CD4-positive, alpha-beta T cell (primary cell): ENCODE data around the gene NTN4. TPM values are rescaled to one million over a fixed set of nuclear protein-coding genes. Genes with fewer than 3 reads are reported as not detected.

Experiments
- ATAC-seq: fragments of 200-7000 bp; cut with Tn5 transposase; one replicate; pipeline ENCODE4 v1.10.0; 2022; ENCODE audit warnings: mild to moderate bottlenecking; ENCODE audit not compliant: poor library complexity
- CTCF ChIA-PET: fragments of 350-600 bp; sonication (Branson Sonifier 250); formaldehyde crosslinking; loops from one replicate; lab custom pipeline; 2021; ENCODE audit warnings: antibody characterized with exemption, inconsistent platforms; lab: Charles Lee
- POLR2A ChIA-PET: fragments of 350-600 bp; sonication (Branson Sonifier 250); formaldehyde crosslinking; loops from one replicate; lab custom pipeline; 2021; ENCODE audit warnings: antibody characterized with exemption, inconsistent platforms; lab: Charles Lee
- DNase-seq, 14 experiments: peaks; one replicate each; pipeline ENCODE4 v3.0.0-alpha.2; 2013 to 2020; ENCODE audit warnings: mixed read lengths in 2 of 14
- H3K27ac ChIP-seq, 2 donors: one replicate each; pipeline versions ENCODE4 v1.5.1 to v1.7.0; 2013; ENCODE audit warnings: low read length in 2 of 2, low read depth in 1 of 2, mild to moderate bottlenecking in 1 of 2
- H3K27me3 ChIP-seq, 2 experiments: 1 replicate in 1 of 2; 2 replicates in 1 of 2; pipeline versions ENCODE4 v1.6.1 to v1.7.0; 2013; ENCODE audit warnings: low read length in 2 of 2, control low read depth in 1 of 2, mild to moderate bottlenecking in 1 of 2, moderate library complexity in 1 of 2; ENCODE audit not compliant: insufficient read depth in 2 of 2, control insufficient read depth in 1 of 2
- H3K36me3 ChIP-seq: one replicate; pipeline ENCODE4 v1.6.1; 2013; ENCODE audit warnings: low read length, control low read depth; ENCODE audit not compliant: insufficient read depth
- H3K4me1 ChIP-seq: one replicate; pipeline ENCODE4 v1.6.1; 2013; ENCODE audit warnings: low read length, control low read depth; ENCODE audit not compliant: insufficient read depth
- H3K4me3 ChIP-seq: one replicate; pipeline ENCODE4 v1.5.1; 2013; ENCODE audit warnings: mild to moderate bottlenecking, low read length, moderate library complexity
- H3K9me3 ChIP-seq, 2 experiments: 1 replicate in 1 of 2; 2 replicates in 1 of 2; pipeline versions ENCODE4 v1.6.1 to v1.7.0; 2013; ENCODE audit warnings: low read length in 2 of 2, mild to moderate bottlenecking in 2 of 2, control low read depth in 1 of 2, moderate library complexity in 1 of 2; ENCODE audit not compliant: control insufficient read depth in 1 of 2, insufficient read depth in 1 of 2
- H3K27ac Mint-ChIP-seq: one replicate; pipeline ENCODE4 v1.8.0; 2020; ENCODE audit warnings: mixed read lengths
- H3K27me3 Mint-ChIP-seq: one replicate; pipeline ENCODE4 v1.8.0; 2021; ENCODE audit warnings: mixed read lengths
- H3K36me3 Mint-ChIP-seq: one replicate; pipeline ENCODE4 v1.8.0; 2021; ENCODE audit warnings: low read depth, mixed read lengths
- H3K4me1 Mint-ChIP-seq: one replicate; pipeline ENCODE4 v1.8.0; 2021; ENCODE audit warnings: low read depth, mixed read lengths
- H3K4me3 Mint-ChIP-seq: one replicate; pipeline ENCODE4 v1.8.0; 2020; ENCODE audit warnings: mild to moderate bottlenecking, mixed read lengths
- H3K9me3 Mint-ChIP-seq: one replicate; pipeline ENCODE4 v1.8.0; 2020; ENCODE audit warnings: mixed read lengths
- CTCF ChIP-seq: fragments of 200-600 bp; IDR thresholded peaks from one replicate; pipeline ENCODE4 v1.8.0; 2022; ENCODE audit warnings: antibody characterized with exemption, mild to moderate bottlenecking
- intact Hi-C, 2 experiments: fragments of 100-400 bp; cut with DNase I in 1 of 2; cut with micrococcal nuclease in 1 of 2; formaldehyde crosslinking; loops; one replicate each; pipeline versions ENCODE4 v1.15.1 to v1.9.0; 2023 to 2025; cut with DNase I, micrococcal nuclease
- total RNA-seq, 174 experiments: library from RNA in 2 of 174; stranded (reverse) in 2 of 174; gene quantifications; one replicate each; pipeline ENCODE4 v1.2.3 and lab custom pipeline; 2021 to 2026

NTN4 gene
- total RNA-seq, 2 experiments from 2014 or later = 0.47 to 0.71 TPM

DNA sequence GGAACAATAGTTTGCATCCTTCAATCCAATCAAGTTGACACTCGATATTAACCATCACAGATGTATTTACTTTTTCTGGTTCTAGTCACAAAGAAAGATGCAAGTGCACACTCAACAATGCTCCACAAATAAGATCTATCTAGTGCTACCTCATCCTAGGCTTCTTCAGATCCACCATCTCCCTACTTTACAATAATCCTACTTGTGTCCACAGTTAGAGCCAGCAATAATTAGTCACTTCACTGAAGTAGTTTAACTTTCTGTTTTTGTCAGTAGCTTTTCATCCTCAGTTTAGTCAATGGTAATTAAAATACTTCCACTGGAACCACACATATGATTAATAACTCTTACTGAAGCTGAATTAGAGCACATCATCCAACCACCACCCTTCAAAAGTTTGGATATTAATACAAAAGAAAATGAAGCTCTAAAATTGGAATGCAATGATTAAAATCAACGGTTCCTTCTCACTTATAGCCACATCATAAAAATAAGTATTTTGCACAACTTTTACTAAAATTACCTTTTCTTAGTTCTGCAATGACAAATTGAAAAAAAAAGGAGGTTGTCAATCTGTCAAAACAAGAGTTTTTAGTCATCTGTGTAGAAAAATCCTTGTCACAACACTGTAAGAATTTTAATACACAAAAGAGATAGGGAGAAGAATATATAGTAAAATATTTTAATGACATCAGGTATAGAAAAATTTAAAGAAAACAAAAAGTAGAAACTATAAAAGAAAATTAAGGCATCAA, 39.9 kb upstream of the NTN4 start:
- intact Hi-C loops = no loop called here
- no peaks in the 10 kb centered on the region for H3K9me3 Mint-ChIP-seq
- H3K36me3 Mint-ChIP-seq = no peaks in the 10 kb centered on the region
- no peaks in the 10 kb centered on the region for H3K36me3 ChIP-seq
- H3K4me3 Mint-ChIP-seq = no peak overlapping the region
- H3K4me3 ChIP-seq = no peak overlapping the region
- no peak for TF ChIP-seq CTCF
- no peaks in the 10 kb centered on the region for H3K9me3 ChIP-seq
- CTCF ChIA-PET = no interaction called here
- H3K4me1 ChIP-seq = no peaks in the 10 kb centered on the region
- H3K4me1 Mint-ChIP-seq = no peaks in the 10 kb centered on the region
- H3K27ac Mint-ChIP-seq = no peak overlapping the region
- H3K27me3 Mint-ChIP-seq = peaks cover 33% of the 10 kb centered on the region
- peaks cover 0 to 4% of the 10 kb centered on the region in 2 experiments for H3K27me3 ChIP-seq
- POLR2A ChIA-PET = no interaction called here
- ATAC-seq (no peak), DNase-seq (no peak)
- no peak overlapping the region for H3K27ac ChIP-seq

DNA sequence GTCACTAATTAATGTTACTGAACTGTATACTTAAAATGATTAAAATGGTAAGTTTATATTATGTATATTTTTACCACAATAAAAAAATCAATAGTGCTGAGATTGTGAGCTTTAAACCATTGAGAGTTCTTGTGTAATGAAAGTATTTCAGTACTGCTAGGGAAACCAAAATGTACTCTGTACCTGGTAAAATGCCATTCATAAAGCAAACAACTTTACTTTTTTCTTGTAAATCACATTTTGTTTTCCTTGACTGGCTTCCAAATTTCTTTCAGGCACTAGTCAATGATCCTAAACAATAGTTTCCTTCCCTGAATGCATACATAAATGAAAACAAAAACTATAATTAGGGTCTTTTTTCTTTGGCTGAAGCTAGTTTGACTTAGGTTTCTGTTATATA, 38.8 kb upstream of the NTN4 start:
- H3K27ac Mint-ChIP-seq = no peak overlapping the region
- no peak for TF ChIP-seq CTCF
- no peaks in the 10 kb centered on the region for H3K36me3 ChIP-seq
- no peaks in the 10 kb centered on the region for H3K36me3 Mint-ChIP-seq
- no peak overlapping the region for H3K4me3 Mint-ChIP-seq
- H3K27ac ChIP-seq = no peak overlapping the region
- intact Hi-C loops = no loop called here
- no peak for DNase-seq
- ATAC-seq = no peak
- H3K4me3 ChIP-seq = no peak overlapping the region
- H3K27me3 Mint-ChIP-seq = peaks cover 29% of the 10 kb centered on the region
- no peaks in the 10 kb centered on the region for H3K4me1 ChIP-seq
- ChIA-PET POLR2A (no interaction called here), CTCF (no interaction called here)
- no peaks in the 10 kb centered on the region for H3K9me3 Mint-ChIP-seq
- H3K9me3 ChIP-seq = no peaks in the 10 kb centered on the region
- peaks cover 0 to 4% of the 10 kb centered on the region in 2 experiments for H3K27me3 ChIP-seq
- no peaks in the 10 kb centered on the region for H3K4me1 Mint-ChIP-seq

GRCh38 chr12:95820096-95820703, 29.6 kb upstream of the NTN4 start:
- DNase-seq = peak in 3 of 14 experiments; percentile 13 to 30 (median 16)
- no peak for TF ChIP-seq CTCF
- H3K9me3 Mint-ChIP-seq = no peaks in the 10 kb centered on the region
- H3K36me3 ChIP-seq = no peaks in the 10 kb centered on the region
- H3K9me3 ChIP-seq = no peaks in the 10 kb centered on the region
- peaks cover 36% of the 10 kb centered on the region for H3K27me3 Mint-ChIP-seq
- intact Hi-C loops = no loop called here
- no peak overlapping the region for H3K4me3 ChIP-seq
- H3K27me3 ChIP-seq = no peaks in the 10 kb centered on the region
- no peak overlapping the region for H3K4me3 Mint-ChIP-seq
- CTCF ChIA-PET = no interaction called here
- ATAC-seq = no peak
- POLR2A ChIA-PET = no interaction called here
- no peak overlapping the region for H3K27ac ChIP-seq
- no peaks in the 10 kb centered on the region for H3K4me1 ChIP-seq
- no peaks in the 10 kb centered on the region for H3K4me1 Mint-ChIP-seq
- H3K27ac Mint-ChIP-seq = no peak overlapping the region
- no peaks in the 10 kb centered on the region for H3K36me3 Mint-ChIP-seq
